Cardiac muscle cell (in vitro differentiated cells and primary cell): ENCODE results near the gene LDB3. TPM values are rescaled to one million over a fixed set of nuclear protein-coding genes. Genes with fewer than 3 reads are reported as not detected.

Experiments used
- DNase-seq, 2 donors: peaks; one replicate each; pipeline versions ENCODE4 v3.0.0 to v3.0.0-alpha.2; 2010 to 2017; ENCODE audit warnings: low read depth in 1 of 2, low spot score in 1 of 2
- H3K27ac ChIP-seq: fragments of 200-600 bp; sonication (generic); 2 replicates; pipeline ENCODE4 v1.5.1; 2016
- H3K27me3 ChIP-seq: fragments of 200-600 bp; sonication (generic); 2 replicates; pipeline ENCODE4 v1.6.0; 2016; ENCODE audit warnings: control low read depth
- H3K36me3 ChIP-seq: fragments of 200-600 bp; sonication (generic); 2 replicates; pipeline ENCODE4 v1.5.1; 2016; ENCODE audit warnings: control low read depth
- H3K4me1 ChIP-seq: fragments of 200-600 bp; sonication (generic); 2 replicates; pipeline ENCODE4 v1.8.1; 2017; ENCODE audit warnings: low read depth, mild to moderate bottlenecking, mixed run types
- H3K4me3 ChIP-seq: fragments of 200-600 bp; sonication (generic); 2 replicates; pipeline ENCODE4 v1.5.1; 2016; ENCODE audit warnings: mild to moderate bottlenecking
- H3K9me3 ChIP-seq: fragments of 200-600 bp; sonication (generic); 2 replicates; pipeline ENCODE4 v1.5.1; 2017; ENCODE audit warnings: low read depth, mild to moderate bottlenecking, control low read depth
- CTCF ChIP-seq: IDR thresholded peaks from 2 replicates; pipeline ENCODE4 v1.5.1; 2012; ENCODE audit warnings: low read depth, mild to moderate bottlenecking, low read length
- polyA plus RNA-seq: library from polyadenylated mRNA; unstranded; fragments of >200 nt; fragmentation: Nextera tagmentation; extraction: Ambion mirVana; gene quantifications from 2 replicates; pipeline ENCODE4 v1.2.1, GENCODE V29; 2016
- total RNA-seq: library from RNA; depleted of rRNA; stranded (reverse); fragments of >200 nt; gene quantifications from 2 replicates; pipeline ENCODE4 v1.2.3, GENCODE V29; 2016

Gene LDB3
- total and polyA plus RNA-seq, 2 experiments from 2014 or later: 213 to 317 TPM

- no peak for TF ChIP-seq CTCF
- H3K27me3 ChIP-seq: no peaks in the 10 kb centered on the region
- H3K4me3 ChIP-seq: no peak overlapping the region
- no peak for DNase-seq
- H3K36me3 ChIP-seq: peaks cover 45% of the 10 kb centered on the region
- no peaks in the 10 kb centered on the region for H3K9me3 ChIP-seq
- H3K4me1 ChIP-seq: peaks cover 10% of the 10 kb centered on the region
- H3K27ac ChIP-seq: peak overlapping the region; percentile 95
These were observed 40.6 kb downstream of the LDB3 start for GRCh38 chr10:86708783-86709380.

- DNase-seq: no peak
- Histone ChIP-seq H3K27ac (peak overlapping the region; percentile 95), H3K36me3 (peaks cover 45% of the 10 kb centered on the region), H3K9me3 (no peaks in the 10 kb centered on the region), H3K4me1 (peaks cover 10% of the 10 kb centered on the region), H3K27me3 (no peaks in the 10 kb centered on the region), H3K4me3 (no peak overlapping the region)
- TF ChIP-seq CTCF: no peak
These were observed 41.3 kb downstream of the LDB3 start for GRCh38 chr10:86709396-86710185.

- Histone ChIP-seq H3K4me1 (peaks cover 16% of the 10 kb centered on the region), H3K27ac (peak overlapping the region; percentile 95), H3K9me3 (no peaks in the 10 kb centered on the region), H3K4me3 (peak overlapping the region; percentile 43), H3K27me3 (no peaks in the 10 kb centered on the region), H3K36me3 (peaks cover 35% of the 10 kb centered on the region)
- peak; percentile 78 for TF ChIP-seq CTCF
- DNase-seq: peak; percentile 93 to 95
These were observed 42.7 kb downstream of the LDB3 start for GRCh38 chr10:86710987-86711512.

GRCh38 chr10:86711513-86712316, 43.4 kb downstream of the LDB3 start:
- H3K36me3 ChIP-seq: peaks cover 31% of the 10 kb centered on the region
- DNase-seq: peak; percentile 52 to 67
- H3K9me3 ChIP-seq: no peaks in the 10 kb centered on the region
- no peak for TF ChIP-seq CTCF
- H3K27me3 ChIP-seq: no peaks in the 10 kb centered on the region
- peak overlapping the region; percentile 43 for H3K4me3 ChIP-seq
- peaks cover 16% of the 10 kb centered on the region for H3K4me1 ChIP-seq
- H3K27ac ChIP-seq: peak overlapping the region; percentile 95

GRCh38 chr10:86712317-86712707, 44.0 kb downstream of the LDB3 start:
- no peak for DNase-seq

More at GRCh38 chr10:86712317-86712707, 44.0 kb downstream of the LDB3 start:
- Histone ChIP-seq H3K4me1 (peaks cover 16% of the 10 kb centered on the region), H3K4me3 (no peak overlapping the region), H3K27me3 (no peaks in the 10 kb centered on the region), H3K36me3 (peaks cover 31% of the 10 kb centered on the region), H3K27ac (peak overlapping the region; percentile 95), H3K9me3 (no peaks in the 10 kb centered on the region)
- no peak for TF ChIP-seq CTCF
